ENCODE results near the gene SMYD3.

DNA sequence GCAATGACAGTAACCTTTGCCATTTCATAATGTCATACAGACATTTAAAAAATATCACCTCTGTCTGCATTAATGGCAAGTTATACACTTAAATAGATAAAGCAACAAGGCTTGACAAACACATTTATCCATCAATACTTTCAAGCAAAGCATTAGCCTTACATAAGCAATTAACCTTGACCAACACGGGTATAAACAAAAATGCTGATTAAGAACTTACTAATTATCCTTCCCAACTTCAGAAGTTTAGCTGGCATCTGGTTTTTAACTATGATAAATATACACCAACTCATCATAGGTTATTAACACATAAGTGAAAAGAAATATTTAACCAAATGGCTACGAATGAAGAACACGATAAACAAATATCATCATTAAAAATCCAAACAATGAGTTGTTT is 188.5 kb downstream of the SMYD3 start:
- TF ChIP-seq POLR2A (IDR thresholded peaks at IDR 0.05; ENCODE audit: low read length) (no peak), GATA1 (IDR thresholded peaks at IDR 0.05; ENCODE audit: low read depth, low read length) (no peak)
